NB4 (cell line): ENCODE measurements around the gene SRRT.

Experiments used
- DNase-seq: peaks from one replicate; pipeline ENCODE4 v3.0.0; 2010; ENCODE audit warnings: low read depth
- H3K4me3 ChIP-seq: one replicate; pipeline ENCODE4 v1.5.1; 2011; ENCODE audit warnings: mild to moderate bottlenecking, low read depth, low read length, moderate library complexity
- CTCF ChIP-seq: IDR thresholded peaks from one replicate; pipeline ENCODE4 v1.5.1; 2012; ENCODE audit warnings: low read depth, low read length
- MYC ChIP-seq: IDR thresholded peaks from 2 replicates; pipeline ENCODE4 v1.6.1; 2011; ENCODE audit warnings: low read depth, low read length
- POLR2A ChIP-seq: IDR thresholded peaks from 2 replicates; pipeline ENCODE4 v1.6.1; 2011; ENCODE audit warnings: mild to moderate bottlenecking; ENCODE audit not compliant: insufficient read length; ENCODE audit errors: extremely low read depth
- TF ChIP-seq, protein P1 (sequence below): IDR thresholded peaks from 2 replicates; pipeline ENCODE4 v1.6.1; 2011; ENCODE audit warnings: low read depth, low read length

SRRT gene

GRCh38 chr7:100882785-100883526, 8.1 kb downstream of the SRRT start:
- no peak for TF ChIP-seq MYC
- TF ChIP-seq, protein P1, sequence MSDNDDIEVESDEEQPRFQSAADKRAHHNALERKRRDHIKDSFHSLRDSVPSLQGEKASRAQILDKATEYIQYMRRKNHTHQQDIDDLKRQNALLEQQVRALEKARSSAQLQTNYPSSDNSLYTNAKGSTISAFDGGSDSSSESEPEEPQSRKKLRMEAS = no peak

DNA sequence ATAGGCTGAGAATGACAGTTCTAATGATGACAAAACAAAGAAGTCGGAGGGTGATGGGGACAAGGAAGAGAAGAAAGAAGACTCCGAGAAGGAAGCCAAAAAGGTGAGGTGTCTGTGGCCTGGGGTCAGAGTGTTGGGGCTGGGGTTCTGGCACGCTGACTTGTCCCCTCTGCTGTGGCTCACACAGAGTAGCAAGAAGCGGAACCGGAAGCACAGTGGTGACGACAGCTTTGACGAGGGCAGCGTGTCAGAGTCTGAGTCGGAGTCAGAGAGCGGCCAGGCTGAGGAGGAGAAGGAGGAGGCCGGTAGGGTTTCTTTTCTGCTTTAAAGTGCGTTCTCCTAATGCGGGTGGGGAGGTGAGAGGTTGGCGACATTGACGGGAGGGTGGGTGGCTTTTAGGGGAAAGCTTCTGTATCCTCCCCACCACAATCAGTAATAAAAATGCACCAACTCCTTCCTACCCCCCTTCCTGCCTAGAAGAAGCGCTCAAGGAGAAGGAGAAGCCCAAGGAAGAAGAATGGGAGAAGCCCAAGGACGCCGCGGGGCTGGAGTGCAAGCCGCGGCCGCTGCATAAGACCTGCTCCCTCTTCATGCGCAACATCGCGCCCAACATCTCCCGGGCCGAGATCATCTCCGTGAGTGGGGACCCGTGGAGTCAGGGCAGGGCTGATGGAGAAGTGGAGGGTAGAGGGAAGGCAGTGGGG, 10.0 kb downstream of the SRRT start:
- H3K4me3 ChIP-seq = no peak overlapping the region
- peak; percentile 45 for DNase-seq
- no peak for TF ChIP-seq CTCF
- no peak for TF ChIP-seq MYC
- TF ChIP-seq POLR2A = no peak
- TF ChIP-seq, protein P1 = no peak

More at GRCh38 chr7:100882785-100883526, 8.1 kb downstream of the SRRT start:
- DNase-seq = no peak
- H3K4me3 ChIP-seq = no peak overlapping the region

- no peak for TF ChIP-seq POLR2A
- H3K4me3 ChIP-seq = no peak overlapping the region
- peak; percentile 34 for DNase-seq
Observed at GRCh38 chr7:100885440-100886141, 10.7 kb downstream of the SRRT start.

DNA sequence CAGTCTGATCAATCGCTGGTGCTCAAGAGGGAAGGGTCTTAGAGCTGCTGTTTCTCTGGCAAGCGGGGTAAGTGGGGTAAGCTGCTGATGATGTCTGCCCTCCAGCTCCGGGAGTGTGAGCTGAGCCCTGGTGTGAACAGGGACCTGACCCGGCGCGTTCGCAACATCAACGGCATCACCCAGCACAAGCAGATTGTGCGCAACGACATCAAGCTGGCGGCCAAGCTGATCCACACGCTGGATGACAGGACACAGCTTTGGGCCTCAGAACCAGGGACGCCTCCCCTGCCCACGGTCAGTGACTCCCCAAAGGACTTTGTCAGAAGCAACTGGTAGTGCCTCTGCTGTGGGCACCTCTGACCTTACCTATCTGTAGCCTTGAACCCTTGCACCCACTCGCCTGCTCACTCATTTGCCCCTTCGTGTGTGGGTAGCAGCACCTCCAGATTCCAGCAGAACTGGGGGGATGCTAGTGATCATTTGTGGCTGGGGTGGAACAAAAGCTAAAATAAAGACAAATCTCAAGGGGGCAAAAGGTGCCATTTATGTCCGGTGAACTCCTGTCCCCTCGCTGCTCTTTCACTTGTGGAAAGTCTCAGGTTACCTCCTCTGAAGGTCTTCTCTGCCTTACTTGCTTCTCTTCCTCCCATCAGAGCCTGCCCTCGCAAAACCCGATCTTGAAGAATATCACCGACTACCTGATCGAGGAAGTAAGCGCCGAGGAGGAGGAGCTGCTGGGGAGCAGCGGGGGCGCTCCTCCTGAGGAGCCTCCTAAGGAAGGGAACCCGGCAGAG, 11.4 kb downstream of the SRRT start:
- peak overlapping the region; percentile 92 for H3K4me3 ChIP-seq
- DNase-seq = peak; percentile 40
- TF ChIP-seq CTCF = no peak
- TF ChIP-seq, protein P1 = no peak
- TF ChIP-seq MYC = no peak
- TF ChIP-seq POLR2A = no peak

DNA sequence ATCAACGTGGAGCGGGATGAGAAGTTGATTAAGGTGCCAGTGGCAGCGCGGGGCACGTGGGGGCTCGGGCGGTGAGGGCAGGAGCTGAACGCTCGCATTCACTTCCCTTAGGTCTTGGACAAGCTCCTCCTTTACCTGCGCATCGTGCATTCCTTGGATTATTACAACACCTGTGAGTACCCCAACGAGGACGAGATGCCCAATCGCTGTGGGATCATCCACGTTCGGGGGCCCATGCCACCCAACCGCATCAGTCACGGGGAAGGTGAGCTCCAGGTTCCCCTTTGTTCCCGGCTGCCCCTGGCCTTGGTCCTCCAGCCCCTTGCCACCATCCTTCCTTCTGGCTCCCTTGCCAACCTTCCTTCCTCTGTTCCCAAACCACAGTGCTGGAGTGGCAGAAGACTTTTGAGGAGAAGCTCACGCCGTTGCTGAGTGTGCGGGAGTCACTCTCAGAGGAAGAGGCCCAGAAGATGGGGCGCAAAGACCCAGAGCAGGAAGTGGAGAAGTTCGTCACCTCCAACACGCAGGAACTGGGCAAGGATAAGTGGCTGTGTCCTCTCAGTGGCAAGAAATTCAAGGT, 12.1 kb downstream of the SRRT start:
- TF ChIP-seq CTCF (no peak), POLR2A (no peak), MYC (no peak)
- TF ChIP-seq, protein P1 = no peak
- DNase-seq = no peak
- peak overlapping the region; percentile 92 for H3K4me3 ChIP-seq

- no peak for TF ChIP-seq CTCF
- peak; percentile 50 for TF ChIP-seq POLR2A
- TF ChIP-seq, protein P1 = peak; percentile 94
- TF ChIP-seq MYC = peak; percentile 94
- peak overlapping the region; percentile 92 for H3K4me3 ChIP-seq
- peak; percentile 98 for DNase-seq
Observed at GRCh38 chr7:100887516-100888290, 12.8 kb downstream of the SRRT start.
